Calu3 (cell line): ENCODE measurements around the gene ASCC2. TPM values are rescaled to one million over a fixed set of nuclear protein-coding genes. Genes with fewer than 3 reads are reported as not detected.

Experiments
- BruUV-seq: library from RNA; stranded (reverse); fragments of 400-500 nt; replicated peaks from 2 replicates; lab custom pipeline; 2021; lab: Mats Ljungman, UMichigan
- CTCF ChIA-PET: fragments of 300-600 bp; sonication (Branson Sonifier 250); formaldehyde crosslinking; loops from one replicate; lab custom pipeline; 2022; ENCODE audit warnings: antibody characterized with exemption; lab: Charles Lee
- DNase-seq: peaks from one replicate; pipeline ENCODE4 v3.0.0; 2022
- H3K27ac Mint-ChIP-seq: one replicate; pipeline ENCODE4 v1.8.0; 2022; ENCODE audit warnings: mixed read lengths; ENCODE audit not compliant: unreplicated experiment
- H3K27me3 Mint-ChIP-seq: one replicate; pipeline ENCODE4 v1.8.0; 2022; ENCODE audit warnings: mixed read lengths; ENCODE audit not compliant: unreplicated experiment
- H3K36me3 Mint-ChIP-seq: one replicate; pipeline ENCODE4 v1.8.0; 2022; ENCODE audit warnings: mild to moderate bottlenecking, moderate library complexity, mixed read lengths; ENCODE audit not compliant: insufficient read depth, unreplicated experiment
- H3K4me1 Mint-ChIP-seq: one replicate; pipeline ENCODE4 v1.8.0; 2022; ENCODE audit warnings: mild to moderate bottlenecking, low read depth, mixed read lengths; ENCODE audit not compliant: unreplicated experiment
- H3K4me3 Mint-ChIP-seq: one replicate; pipeline ENCODE4 v1.8.0; 2022; ENCODE audit warnings: mild to moderate bottlenecking, low read depth, moderate library complexity, mixed read lengths; ENCODE audit not compliant: unreplicated experiment
- H3K9me3 Mint-ChIP-seq: one replicate; pipeline ENCODE4 v1.8.0; 2022; ENCODE audit warnings: low read depth, mixed read lengths; ENCODE audit not compliant: unreplicated experiment
- CTCF ChIP-seq: fragments of 200-600 bp; IDR thresholded peaks from one replicate; pipeline ENCODE4 v1.8.0; 2022; ENCODE audit warnings: antibody characterized with exemption; ENCODE audit not compliant: unreplicated experiment
- intact Hi-C: fragments of 100-400 bp; cut with micrococcal nuclease; formaldehyde crosslinking; loops from one replicate; pipeline ENCODE4 v1.10.0; 2022; ENCODE audit not compliant: unreplicated experiment
- total RNA-seq: library from RNA; stranded (reverse); gene quantifications from 2 replicates; pipeline ENCODE4 v1.2.3, GENCODE V29; 2022

The ASCC2 gene
- total RNA-seq, 1 experiment from 2014 or later: 62.6 TPM

GRCh38 chr22:29856496-29856895 lies 18.4 kb upstream of the ASCC2 start:
- intact Hi-C loops: no loop called here
- no peaks in the 10 kb centered on the region for H3K36me3 Mint-ChIP-seq
- no peaks in the 10 kb centered on the region for H3K27me3 Mint-ChIP-seq
- no peak for TF ChIP-seq CTCF
- H3K4me3 Mint-ChIP-seq: no peak overlapping the region
- no peak overlapping the region for H3K27ac Mint-ChIP-seq
- CTCF ChIA-PET: no interaction called here
- H3K4me1 Mint-ChIP-seq: no peaks in the 10 kb centered on the region
- no TSS peak for BruUV-seq
- no peak for DNase-seq
- H3K9me3 Mint-ChIP-seq: no peaks in the 10 kb centered on the region

GRCh38 chr22:29855611-29856181 lies 17.6 kb upstream of the ASCC2 start:
- intact Hi-C loops: no loop called here
- Mint-ChIP-seq H3K4me1 (no peaks in the 10 kb centered on the region), H3K36me3 (no peaks in the 10 kb centered on the region), H3K27me3 (no peaks in the 10 kb centered on the region), H3K9me3 (no peaks in the 10 kb centered on the region), H3K27ac (no peak overlapping the region), H3K4me3 (no peak overlapping the region)
- CTCF ChIA-PET: no interaction called here
- no TSS peak for BruUV-seq
- TF ChIP-seq CTCF: no peak
- no peak for DNase-seq

- CTCF ChIA-PET: no interaction called here
- H3K4me3 Mint-ChIP-seq: no peak overlapping the region
- no peak for DNase-seq
- H3K27me3 Mint-ChIP-seq: no peaks in the 10 kb centered on the region
- H3K27ac Mint-ChIP-seq: no peak overlapping the region
- intact Hi-C loops: no loop called here
- no peaks in the 10 kb centered on the region for H3K9me3 Mint-ChIP-seq
- H3K36me3 Mint-ChIP-seq: no peaks in the 10 kb centered on the region
- no peak for TF ChIP-seq CTCF
- no TSS peak for BruUV-seq
- no peaks in the 10 kb centered on the region for H3K4me1 Mint-ChIP-seq
Observed at GRCh38 chr22:29854432-29854831, 16.4 kb upstream of the ASCC2 start.

- Mint-ChIP-seq H3K4me3 (no peak overlapping the region), H3K9me3 (no peaks in the 10 kb centered on the region), H3K27ac (no peak overlapping the region), H3K4me1 (no peaks in the 10 kb centered on the region), H3K27me3 (no peaks in the 10 kb centered on the region), H3K36me3 (no peaks in the 10 kb centered on the region)
- intact Hi-C loops: no loop called here
- BruUV-seq: no TSS peak
- DNase-seq: no peak
- no peak for TF ChIP-seq CTCF
- CTCF ChIA-PET: no interaction called here
Observed at GRCh38 chr22:29848111-29848510, 10.0 kb upstream of the ASCC2 start.
